ENCODE results near the gene ZNF469. TPM values are rescaled to one million over a fixed set of nuclear protein-coding genes. Genes with fewer than 3 reads are reported as not detected.

The ZNF469 gene
- total RNA-seq, 4 donors from 2014 or later: 0.03 to 0.16 (median 0.07) TPM

- Histone ChIP-seq H3K36me3 (no peaks in the 10 kb centered on the region), H3K27ac (no peak overlapping the region), H3K4me1 (no peaks in the 10 kb centered on the region), H3K4me3 (no peak overlapping the region), H3K9me3 (no peaks in the 10 kb centered on the region), H3K27me3 (no peaks in the 10 kb centered on the region)
- DNase-seq (no peak), ATAC-seq (no peak)
- in situ Hi-C loops (cut with MboI; ENCODE audit: low sequenced_read_pairs in 4 of 4) (no loop called here), intact Hi-C loops (cut with DNase I; ENCODE audit: low total_unique reads) (no loop called here)
- TF ChIP-seq, protein P1, sequence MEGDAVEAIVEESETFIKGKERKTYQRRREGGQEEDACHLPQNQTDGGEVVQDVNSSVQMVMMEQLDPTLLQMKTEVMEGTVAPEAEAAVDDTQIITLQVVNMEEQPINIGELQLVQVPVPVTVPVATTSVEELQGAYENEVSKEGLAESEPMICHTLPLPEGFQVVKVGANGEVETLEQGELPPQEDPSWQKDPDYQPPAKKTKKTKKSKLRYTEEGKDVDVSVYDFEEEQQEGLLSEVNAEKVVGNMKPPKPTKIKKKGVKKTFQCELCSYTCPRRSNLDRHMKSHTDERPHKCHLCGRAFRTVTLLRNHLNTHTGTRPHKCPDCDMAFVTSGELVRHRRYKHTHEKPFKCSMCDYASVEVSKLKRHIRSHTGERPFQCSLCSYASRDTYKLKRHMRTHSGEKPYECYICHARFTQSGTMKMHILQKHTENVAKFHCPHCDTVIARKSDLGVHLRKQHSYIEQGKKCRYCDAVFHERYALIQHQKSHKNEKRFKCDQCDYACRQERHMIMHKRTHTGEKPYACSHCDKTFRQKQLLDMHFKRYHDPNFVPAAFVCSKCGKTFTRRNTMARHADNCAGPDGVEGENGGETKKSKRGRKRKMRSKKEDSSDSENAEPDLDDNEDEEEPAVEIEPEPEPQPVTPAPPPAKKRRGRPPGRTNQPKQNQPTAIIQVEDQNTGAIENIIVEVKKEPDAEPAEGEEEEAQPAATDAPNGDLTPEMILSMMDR (IDR thresholded peaks at IDR 0.05 in 4 of 5, conservative IDR thresholded peaks at IDR 0.05 in 1 of 5): no peak
- TF ChIP-seq POLR2A (IDR thresholded peaks at IDR 0.05): no peak
Measured at GRCh38 chr16:88375996-88376834, 6.5 kb upstream of the ZNF469 start.

DNA sequence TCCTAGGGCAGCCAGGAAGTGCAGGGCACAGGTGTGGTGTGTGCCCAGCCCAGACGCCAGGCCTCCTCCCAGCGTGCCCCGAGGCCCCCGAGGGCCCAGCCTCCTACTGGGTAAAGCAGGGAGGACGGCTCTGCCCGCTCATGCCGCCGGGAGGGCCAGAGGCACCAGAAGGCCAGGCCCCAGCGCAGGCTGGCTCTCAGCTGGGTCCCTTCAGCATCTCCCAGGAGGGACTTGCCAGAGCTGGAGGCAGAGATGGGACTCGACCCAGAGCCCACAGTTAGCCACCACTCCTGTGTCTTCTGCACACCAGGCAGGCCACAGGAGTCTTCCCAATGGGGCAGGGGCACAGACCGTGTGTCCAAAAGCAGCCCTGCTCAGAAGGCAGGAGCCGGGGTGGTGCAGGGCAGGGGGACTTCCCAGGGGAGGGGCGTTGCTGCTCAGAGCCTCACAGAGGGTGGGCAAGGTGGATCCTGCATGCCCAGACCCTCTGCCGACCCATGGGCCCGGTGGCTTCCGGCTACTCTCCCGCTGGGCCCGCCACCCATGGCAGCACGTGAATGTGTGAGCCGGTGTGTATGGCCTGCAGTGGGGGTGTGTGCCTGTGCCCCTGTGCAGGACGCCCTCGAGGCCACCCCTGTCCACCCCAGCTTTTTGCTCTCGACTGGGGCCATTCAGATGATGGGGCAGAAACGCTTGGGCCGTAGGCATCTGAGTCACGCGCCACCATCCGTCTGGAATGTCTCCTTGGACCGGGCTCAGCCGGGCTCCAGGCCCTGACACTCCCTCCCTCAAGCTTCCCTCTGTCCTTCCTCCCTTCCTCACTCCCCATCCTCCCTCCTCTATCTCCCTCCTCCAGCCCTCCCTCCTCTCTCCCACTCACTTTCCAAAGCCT, 5.7 kb upstream of the ZNF469 start:
- Histone ChIP-seq H3K27me3 (no peaks in the 10 kb centered on the region), H3K4me3 (no peak overlapping the region), H3K36me3 (no peaks in the 10 kb centered on the region), H3K27ac (no peak overlapping the region), H3K9me3 (no peaks in the 10 kb centered on the region), H3K4me1 (no peaks in the 10 kb centered on the region)
- DNase-seq (no peak), ATAC-seq (no peak)
- no peak for TF ChIP-seq POLR2A (IDR thresholded peaks at IDR 0.05)
- TF ChIP-seq, protein P1 (IDR thresholded peaks at IDR 0.05 in 4 of 5, conservative IDR thresholded peaks at IDR 0.05 in 1 of 5): no peak
- intact Hi-C loops (cut with DNase I; ENCODE audit: low total_unique reads): no loop called here
- in situ Hi-C loops (cut with MboI; ENCODE audit: low sequenced_read_pairs in 4 of 4): no loop called here

DNA sequence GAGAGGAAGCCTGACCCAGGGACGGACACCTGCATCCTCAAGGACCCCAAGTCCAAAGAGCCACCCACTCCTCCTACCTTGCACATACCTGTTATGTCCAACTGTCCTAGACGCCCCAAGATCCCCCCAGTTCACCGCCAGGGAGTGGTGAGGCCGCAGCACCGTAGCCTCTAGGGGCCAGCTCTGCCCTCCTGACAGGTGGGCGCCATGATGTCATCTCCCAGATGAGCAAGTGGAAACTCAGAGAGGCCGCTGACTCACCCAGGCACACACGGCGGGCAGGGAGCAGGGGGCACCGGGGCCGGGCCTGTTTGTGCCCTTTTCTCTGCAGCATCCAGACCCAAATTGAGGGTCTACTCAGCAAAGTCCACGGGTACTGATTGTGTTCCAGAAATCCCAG, 4.8 kb upstream of the ZNF469 start:
- no peak for DNase-seq

DNA sequence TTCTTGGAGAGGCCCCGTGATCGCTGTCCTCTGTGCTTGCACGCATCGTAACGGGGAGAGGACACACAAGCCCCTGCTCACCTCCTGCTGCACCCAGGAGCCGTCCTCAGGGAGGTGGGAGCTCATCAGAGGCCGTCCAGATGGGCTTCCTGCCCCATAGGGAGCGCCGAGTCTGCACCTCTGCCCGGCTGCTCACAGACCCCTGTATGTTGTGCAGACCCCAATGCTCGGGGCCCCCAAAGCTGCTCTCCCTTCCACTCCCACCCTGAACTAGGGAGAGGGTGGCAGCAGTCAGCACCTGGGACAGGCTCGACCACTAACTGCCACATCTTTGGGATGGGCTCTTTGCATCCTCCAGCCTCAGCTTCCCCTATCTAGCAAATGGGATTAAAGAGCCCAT, 4.4 kb upstream of the ZNF469 start:
- DNase-seq (no peak), ATAC-seq (no peak)
- intact Hi-C loops (cut with DNase I; ENCODE audit: low total_unique reads): no loop called here
- peaks cover 0 to 2% of the 10 kb centered on the region in 2 donors for H3K4me1 ChIP-seq
- no peak overlapping the region for H3K27ac ChIP-seq
- no peak overlapping the region for H3K4me3 ChIP-seq
- no peaks in the 10 kb centered on the region for H3K36me3 ChIP-seq
- in situ Hi-C loops (cut with MboI; ENCODE audit: low sequenced_read_pairs in 4 of 4): no loop called here
- H3K27me3 ChIP-seq: no peaks in the 10 kb centered on the region
- no peaks in the 10 kb centered on the region for H3K9me3 ChIP-seq
- TF ChIP-seq, protein P1 (IDR thresholded peaks at IDR 0.05 in 4 of 5, conservative IDR thresholded peaks at IDR 0.05 in 1 of 5): no peak
- no peak for TF ChIP-seq POLR2A (IDR thresholded peaks at IDR 0.05)

More for the DNA sequence above, 4.8 kb upstream of the ZNF469 start:
- Histone ChIP-seq H3K4me1 (peaks cover 0 to 2% of the 10 kb centered on the region in 2 donors), H3K27ac (no peak overlapping the region), H3K9me3 (no peaks in the 10 kb centered on the region), H3K27me3 (no peaks in the 10 kb centered on the region), H3K36me3 (no peaks in the 10 kb centered on the region), H3K4me3 (no peak overlapping the region)
- ATAC-seq: no peak
- in situ Hi-C loops (cut with MboI; ENCODE audit: low sequenced_read_pairs in 4 of 4) (no loop called here), intact Hi-C loops (cut with DNase I; ENCODE audit: low total_unique reads) (no loop called here)
- TF ChIP-seq POLR2A (IDR thresholded peaks at IDR 0.05): no peak
- TF ChIP-seq, protein P1 (IDR thresholded peaks at IDR 0.05 in 4 of 5, conservative IDR thresholded peaks at IDR 0.05 in 1 of 5): no peak
